Transverse colon (tissue), 4 donors: Measurements from ENCODE around the gene IZUMO2. TPM values are rescaled to one million over a fixed set of nuclear protein-coding genes. Genes with fewer than 3 reads are reported as not detected.

Experiments used
- DNase-seq: peaks from one replicate; pipeline ENCODE4 v3.0.0-alpha.2; 2019
- H3K27ac ChIP-seq, 4 donors: fragments of 200-600 bp; sonication (generic); 2 replicates each; pipeline ENCODE4 v1.5.1; 2016 to 2018; ENCODE audit warnings: inconsistent platforms in 4 of 4
- H3K27me3 ChIP-seq: fragments of 200-600 bp; sonication (generic); 2 replicates; pipeline ENCODE4 v1.5.1; 2017; ENCODE audit warnings: inconsistent platforms
- H3K36me3 ChIP-seq, 4 donors: fragments of 200-600 bp; sonication (generic); 2 replicates each; pipeline ENCODE4 v1.5.1; 2017 to 2019; ENCODE audit warnings: inconsistent platforms in 4 of 4
- H3K4me1 ChIP-seq, 4 donors: fragments of 200-600 bp; sonication (generic); 2 replicates each; pipeline ENCODE4 v1.5.1; 2017 to 2020; ENCODE audit warnings: inconsistent platforms in 4 of 4
- H3K4me3 ChIP-seq, 4 donors: fragments of 200-600 bp; sonication (generic); 1 replicate in 1 of 4; 2 replicates in 3 of 4; pipeline versions ENCODE4 v1.5.1 to v1.6.1; 2017 to 2019; ENCODE audit warnings: inconsistent platforms in 4 of 4
- H3K9me3 ChIP-seq, 2 donors: fragments of 200-600 bp; sonication (generic); 2 replicates each; pipeline ENCODE4 v1.5.1; 2017 to 2019; ENCODE audit warnings: inconsistent platforms in 2 of 2
- CTCF ChIP-seq, 5 experiments: fragments of 200-600 bp in 3 of 5; fragments of 450-650 bp in 2 of 5; sonication (generic) in 3 of 5; IDR thresholded peaks; 1 replicate in 2 of 5; 2 replicates in 3 of 5; pipeline ENCODE4 v1.5.1; 2016 to 2017; ENCODE audit warnings: antibody characterized with exemption in 5 of 5, inconsistent platforms in 3 of 5, mild to moderate bottlenecking in 2 of 5, moderate library complexity in 1 of 5
- EP300 ChIP-seq: sonication (generic); formaldehyde crosslinking; IDR thresholded peaks from one replicate; pipeline ENCODE4 v1.6.1; 2017; ENCODE audit warnings: antibody characterized with exemption, low read depth
- POLR2A ChIP-seq: fragments of 450-650 bp; IDR thresholded peaks from one replicate; pipeline ENCODE4 v1.6.1; 2016; ENCODE audit warnings: antibody characterized with exemption, mild to moderate bottlenecking, moderate library complexity
- POLR2AphosphoS5 ChIP-seq, 3 donors: sonication (generic); formaldehyde crosslinking; IDR thresholded peaks; one replicate each; pipeline ENCODE4 v1.6.1; 2016; ENCODE audit warnings: antibody characterized with exemption in 3 of 3
- WGBS, 2 donors: methylation state at CpG; one replicate each; pipeline ENCODE4 v1.1.5; 2018; ENCODE audit warnings: low coverage in 1 of 2; 5-methylcytosine and 5-hydroxymethylcytosine counted together
- in situ Hi-C, 4 donors: fragments of 200-750 bp; cut with MboI; loops; one replicate each; pipeline versions ENCODE4 v1.15.0 to v1.15.1; 2017; ENCODE audit warnings: low sequenced_read_pairs in 3 of 4, low pct_ligation_motif_present in 1 of 4, low pct_unique_long_range_greater_than_20kb in 1 of 4
- intact Hi-C: fragments of 100-400 bp; cut with DNase I; formaldehyde crosslinking; loops from one replicate; pipeline ENCODE4 v1.15.1; 2023; ENCODE audit warnings: low total_unique reads
- total RNA-seq, 4 donors: library from RNA; depleted of rRNA; stranded (reverse); fragments of >200 nt; gene quantifications; one replicate each; pipeline ENCODE4 v1.1.0, GENCODE V29; 2016

IZUMO2 gene
- total RNA-seq, 4 donors from 2014 or later, result not detected

- peaks cover 0 to 5% (median 2%) of the 10 kb centered on the region in 4 donors for H3K4me1 ChIP-seq
- no peak for TF ChIP-seq CTCF (IDR thresholded peaks at IDR 0.05)
- TF ChIP-seq EP300, result no peak
- no peak for TF ChIP-seq POLR2A
- no peak for TF ChIP-seq POLR2AphosphoS5 (IDR thresholded peaks at IDR 0.05)
- H3K27ac ChIP-seq, result no peak overlapping the region
- in situ Hi-C loops (no loop called here), intact Hi-C loops (no loop called here)
- H3K9me3 ChIP-seq, result no peaks in the 10 kb centered on the region
- H3K4me3 ChIP-seq, result no peak overlapping the region
- H3K27me3 ChIP-seq, result no peaks in the 10 kb centered on the region
- WGBS, 2 donors, result 0 to 21% methylated on average over 1 of the region's 1 CpG
- no peak for DNase-seq
- H3K36me3 ChIP-seq, result no peaks in the 10 kb centered on the region
Measured at GRCh38 chr19:50184196-50184595, 21.1 kb upstream of the IZUMO2 start.

- no peak for DNase-seq
- intact Hi-C loops, result no loop called here
- in situ Hi-C loops, result no loop called here
- no peaks in the 10 kb centered on the region for H3K36me3 ChIP-seq
- H3K27me3 ChIP-seq, result no peaks in the 10 kb centered on the region
- H3K9me3 ChIP-seq, result no peaks in the 10 kb centered on the region
- H3K27ac ChIP-seq, result no peak overlapping the region
- H3K4me3 ChIP-seq, result no peak overlapping the region
- H3K4me1 ChIP-seq, result peaks cover 5 to 23% (median 6%) of the 10 kb centered on the region in 4 donors
- TF ChIP-seq POLR2A (no peak), EP300 (no peak), CTCF (IDR thresholded peaks at IDR 0.05) (no peak), POLR2AphosphoS5 (IDR thresholded peaks at IDR 0.05) (no peak)
- WGBS, 2 donors, result 67 to 75% methylated on average over 5 of the region's 5 CpGs
Measured at GRCh38 chr19:50181121-50181520, 18.0 kb upstream of the IZUMO2 start.

- Histone ChIP-seq H3K36me3 (no peaks in the 10 kb centered on the region), H3K27me3 (no peaks in the 10 kb centered on the region), H3K4me3 (no peak overlapping the region), H3K27ac (peak overlapping the region; percentile 81 to 88 (median 84)), H3K4me1 (peaks cover 5 to 23% (median 6%) of the 10 kb centered on the region in 4 donors), H3K9me3 (no peaks in the 10 kb centered on the region)
- WGBS, 2 donors, result 21 to 27% methylated on average over 8 to 9 of the region's 9 CpGs
- in situ Hi-C loops, result no loop called here
- no peak for DNase-seq
- TF ChIP-seq POLR2A (no peak), CTCF (IDR thresholded peaks at IDR 0.05) (no peak), POLR2AphosphoS5 (IDR thresholded peaks at IDR 0.05) (peak in 1 of 3 donors; percentile 8), EP300 (no peak)
- intact Hi-C loops, result no loop called here
Measured at GRCh38 chr19:50178859-50179537, 15.9 kb upstream of the IZUMO2 start.

GRCh38 chr19:50178320-50178719, 15.2 kb upstream of the IZUMO2 start:
- TF ChIP-seq POLR2AphosphoS5 (IDR thresholded peaks at IDR 0.05) (peak in 2 of 3 donors; percentile 19 to 39), POLR2A (peak; percentile 24), CTCF (IDR thresholded peaks at IDR 0.05) (no peak), EP300 (peak; percentile 78)
- H3K9me3 ChIP-seq, result no peaks in the 10 kb centered on the region
- peak overlapping the region; percentile 81 to 88 (median 84) for H3K27ac ChIP-seq
- H3K27me3 ChIP-seq, result no peaks in the 10 kb centered on the region
- 0 to 17% methylated on average over 1 of the region's 1 CpG for WGBS, 2 donors
- H3K4me1 ChIP-seq, result peaks cover 5 to 26% (median 6%) of the 10 kb centered on the region in 4 donors
- no peak overlapping the region for H3K4me3 ChIP-seq
- DNase-seq, result peak; percentile 37
- H3K36me3 ChIP-seq, result no peaks in the 10 kb centered on the region
- intact Hi-C loops, result no loop called here
- in situ Hi-C loops, result no loop called here
